MCF 10A (cell line): ENCODE results near the gene KLK10. TPM values are rescaled to one million over a fixed set of nuclear protein-coding genes. Genes with fewer than 3 reads are reported as not detected.
"Not testable (repeated sequence)": the region's sequence is repeated elsewhere in the genome, so short reads cannot be mapped to it uniquely, and the experiment has no call there.

Experiments used
- BruUV-seq: library from RNA; stranded (reverse); fragments of 400-500 nt; replicated peaks from 2 replicates; lab custom pipeline; 2021; lab: Mats Ljungman, UMichigan
- CTCF ChIA-PET: fragments of 300-600 bp; sonication (Branson Sonifier 250); formaldehyde crosslinking; extraction: SDS; loops from one replicate; lab custom pipeline; 2021; ENCODE audit warnings: antibody characterized with exemption, inconsistent platforms; lab: Yijun Ruan, JAX
- POLR2A ChIA-PET: fragments of 300-600, 350-650 bp; sonication (Branson Sonifier 250); formaldehyde crosslinking; extraction: SDS; loops from one replicate; lab custom pipeline; 2020; ENCODE audit warnings: antibody characterized with exemption, inconsistent platforms; lab: Yijun Ruan, JAX
- DNase-seq: peaks from one replicate; pipeline ENCODE4 v3.0.0-alpha.2; 2018; ENCODE audit not compliant: unreplicated experiment
- H3K27ac Mint-ChIP-seq: one replicate; pipeline ENCODE4 v1.8.0; 2022; ENCODE audit warnings: mild to moderate bottlenecking, low read depth, mixed read lengths; ENCODE audit not compliant: unreplicated experiment
- H3K27me3 Mint-ChIP-seq: one replicate; pipeline ENCODE4 v1.8.0; 2022; ENCODE audit warnings: mixed read lengths; ENCODE audit not compliant: insufficient read depth, unreplicated experiment
- H3K36me3 Mint-ChIP-seq: one replicate; pipeline ENCODE4 v1.8.0; 2022; ENCODE audit warnings: mild to moderate bottlenecking, moderate library complexity, mixed read lengths; ENCODE audit not compliant: insufficient read depth, unreplicated experiment
- H3K4me1 Mint-ChIP-seq: one replicate; pipeline ENCODE4 v1.8.0; 2022; ENCODE audit warnings: mixed read lengths; ENCODE audit not compliant: insufficient read depth, unreplicated experiment
- H3K4me3 Mint-ChIP-seq: one replicate; pipeline ENCODE4 v1.8.0; 2022; ENCODE audit warnings: mild to moderate bottlenecking, moderate library complexity, mixed read lengths; ENCODE audit not compliant: unreplicated experiment
- H3K9me3 Mint-ChIP-seq: one replicate; pipeline ENCODE4 v1.8.0; 2022; ENCODE audit warnings: mixed read lengths; ENCODE audit not compliant: unreplicated experiment
- CTCF ChIP-seq: fragments of 200-600 bp; IDR thresholded peaks from one replicate; pipeline ENCODE4 v1.8.0; 2022; ENCODE audit warnings: antibody characterized with exemption, mild to moderate bottlenecking; ENCODE audit not compliant: unreplicated experiment
- intact Hi-C: fragments of 100-400 bp; cut with micrococcal nuclease; formaldehyde crosslinking; loops from 2 replicates; pipeline ENCODE4 v1.14.1; 2022
- total RNA-seq: library from RNA; stranded (reverse); gene quantifications from 2 replicates; pipeline ENCODE4 v1.2.3, GENCODE V29; 2022

The KLK10 gene
- total RNA-seq, 1 experiment from 2014 or later: not detected

GRCh38 chr19:50994129-50994528 lies 25.4 kb downstream of the KLK10 start:
- TF ChIP-seq CTCF: no peak
- no peak for DNase-seq
- BruUV-seq: no TSS peak
- CTCF ChIA-PET: interaction anchor here (2.1 kb wide), 1 partner anchor 28 kb away, joined by 6 read pairs; no protein-coding TSS in a partner anchor
- H3K27ac Mint-ChIP-seq: no peak overlapping the region
- no peaks in the 10 kb centered on the region for H3K36me3 Mint-ChIP-seq
- H3K4me3 Mint-ChIP-seq: no peak overlapping the region
- POLR2A ChIA-PET: interaction anchor here (1.6 kb wide), 1 partner anchor 23 kb away, joined by 4 read pairs; no protein-coding TSS in a partner anchor
- H3K4me1 Mint-ChIP-seq: no peaks in the 10 kb centered on the region
- H3K9me3 Mint-ChIP-seq: peaks cover 19% of the 10 kb centered on the region
- intact Hi-C loops: no loop called here
- peaks cover 26% of the 10 kb centered on the region for H3K27me3 Mint-ChIP-seq

GRCh38 chr19:50992666-50993035 lies 26.9 kb downstream of the KLK10 start:
- intact Hi-C loops: no loop called here
- CTCF ChIA-PET: interaction anchor here (1.0 kb wide), 1 partner anchor 70 kb away, joined by 4 read pairs; no protein-coding TSS in a partner anchor
- POLR2A ChIA-PET: interaction anchor here (1.6 kb wide), 1 partner anchor 24 kb away, joined by 4 read pairs; no protein-coding TSS in a partner anchor
- Mint-ChIP-seq H3K36me3 (no peaks in the 10 kb centered on the region), H3K4me3 (no peak overlapping the region), H3K4me1 (no peaks in the 10 kb centered on the region), H3K27me3 (peaks cover 22% of the 10 kb centered on the region), H3K27ac (no peak overlapping the region), H3K9me3 (peaks cover 14% of the 10 kb centered on the region)
- no TSS peak for BruUV-seq
- DNase-seq: no peak
- TF ChIP-seq CTCF: no peak

- H3K4me3 Mint-ChIP-seq, BruUV-seq, H3K9me3 Mint-ChIP-seq, H3K36me3 Mint-ChIP-seq, H3K27ac Mint-ChIP-seq, intact Hi-C loops, POLR2A ChIA-PET, H3K4me1 Mint-ChIP-seq, DNase-seq, CTCF ChIA-PET: not testable (repeated sequence)
- peaks cover 27% of the 10 kb centered on the region for H3K27me3 Mint-ChIP-seq
These were observed 35.1 kb downstream of the KLK10 start for GRCh38 chr19:50984416-50984815.

DNA sequence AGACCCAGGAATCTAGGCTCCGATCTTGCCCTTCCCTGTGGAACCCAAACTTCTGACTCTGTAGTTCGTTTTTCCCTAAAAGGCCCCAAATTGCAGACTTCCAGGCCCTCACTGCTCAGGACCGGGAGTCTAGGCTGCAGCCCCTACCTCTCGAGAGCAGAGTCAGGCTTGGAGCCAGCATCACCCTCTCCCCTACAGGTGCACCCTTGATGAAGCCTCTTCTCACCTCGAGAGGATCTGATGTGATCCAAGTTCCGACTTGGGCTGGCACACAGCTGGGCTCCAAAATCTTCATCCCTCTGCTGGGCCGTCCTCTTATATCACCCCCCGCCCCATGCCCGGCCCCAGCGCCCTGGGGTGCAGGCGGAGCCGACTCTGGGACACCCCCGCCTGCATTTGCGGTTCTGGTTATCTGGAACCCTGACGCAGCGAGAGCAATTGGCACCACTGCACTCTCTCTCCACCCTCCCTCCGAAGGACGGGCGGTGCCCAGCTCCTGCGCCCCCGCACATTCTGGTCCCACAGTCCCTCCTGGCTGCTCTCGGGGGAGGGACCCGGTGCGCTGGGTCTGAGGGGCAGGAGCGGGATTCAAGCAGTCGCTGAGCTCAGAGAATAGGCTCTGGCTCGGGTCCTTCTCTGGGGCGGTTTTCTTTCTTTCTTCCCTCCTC lies 35.8 kb downstream of the KLK10 start, which contains the start of gene KLK7:
Gene KLK7 (minus strand): TSS at position 293 of the 668 bp plus-strand sequence. CDS start 1,518 bp downstream, outside the sequence.
- H3K4me1 Mint-ChIP-seq: peaks cover 4% of the 10 kb centered on the region
- no peak for DNase-seq
- no peak for TF ChIP-seq CTCF
- POLR2A ChIA-PET: no interaction called here
- H3K36me3 Mint-ChIP-seq: no peaks in the 10 kb centered on the region
- intact Hi-C loops: no loop called here
- no peak within 1 kb of the TSS for H3K27ac Mint-ChIP-seq
- CTCF ChIA-PET: no interaction called here
- H3K27me3 Mint-ChIP-seq: peaks cover 21% of the 10 kb centered on the region
- no peak within 1 kb of the TSS for H3K4me3 Mint-ChIP-seq
- H3K9me3 Mint-ChIP-seq: no peaks in the 10 kb centered on the region
- BruUV-seq: no TSS peak
